Measurements from ENCODE around the gene RNF113B.

Gene RNF113B

DNA sequence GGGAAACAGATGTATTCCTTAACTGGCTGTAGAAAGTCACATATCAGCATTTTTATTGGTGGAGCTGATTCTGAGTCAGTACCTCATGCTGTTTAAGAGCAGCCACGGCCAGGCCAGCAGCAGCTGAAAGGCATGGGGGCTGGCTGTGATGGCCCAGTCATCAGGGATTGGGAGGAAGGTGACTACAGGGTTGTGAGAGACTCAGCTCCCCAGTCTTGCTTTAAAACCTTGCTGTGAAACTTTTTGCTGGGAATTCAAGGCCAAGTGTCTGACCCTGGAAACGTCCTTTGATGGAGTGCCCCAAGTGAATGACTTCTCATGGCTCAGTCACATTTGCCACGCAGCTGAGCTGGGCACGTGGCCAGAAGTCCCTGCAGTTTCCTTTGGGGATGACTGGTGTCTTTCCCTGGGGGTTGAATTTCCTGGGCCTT, 39.1 kb upstream of the RNF113B start:
- CTCF ChIA-PET, result interaction anchor here (0.7 to 1.6 kb wide), 3 partner anchors 11 to 183 kb away, joined by 3 to 4 read pairs (median 4); no protein-coding TSS in a partner anchor

DNA sequence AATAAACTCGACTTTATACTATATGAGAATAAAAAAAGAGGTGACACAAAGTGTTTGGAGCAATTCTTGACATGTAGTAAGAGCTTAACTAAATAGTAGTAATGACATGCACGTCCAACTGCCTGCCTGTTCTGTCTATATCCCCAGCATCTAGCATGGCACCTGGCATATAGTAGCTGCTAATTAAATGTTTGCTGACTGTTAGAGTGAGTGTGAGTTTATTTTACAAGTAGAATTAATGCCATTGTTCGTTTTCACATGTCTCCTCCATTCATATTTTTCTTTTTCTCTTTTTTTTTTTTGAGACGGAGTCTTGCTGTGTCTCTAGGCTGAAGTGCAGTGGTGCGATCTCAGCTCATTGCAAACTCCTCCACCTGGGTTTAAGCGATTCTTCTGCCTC, 38.4 kb upstream of the RNF113B start:
- ChIA-PET CTCF (interaction anchor here (0.7 to 1.6 kb wide), 3 partner anchors 11 to 182 kb away, joined by 3 to 4 read pairs (median 4); no protein-coding TSS in a partner anchor), POLR2A (interaction anchor here (0.8 kb wide), 1 partner anchor 413 kb away, joined by 3 read pairs; no protein-coding TSS in a partner anchor)
- TF ChIP-seq, protein P1, sequence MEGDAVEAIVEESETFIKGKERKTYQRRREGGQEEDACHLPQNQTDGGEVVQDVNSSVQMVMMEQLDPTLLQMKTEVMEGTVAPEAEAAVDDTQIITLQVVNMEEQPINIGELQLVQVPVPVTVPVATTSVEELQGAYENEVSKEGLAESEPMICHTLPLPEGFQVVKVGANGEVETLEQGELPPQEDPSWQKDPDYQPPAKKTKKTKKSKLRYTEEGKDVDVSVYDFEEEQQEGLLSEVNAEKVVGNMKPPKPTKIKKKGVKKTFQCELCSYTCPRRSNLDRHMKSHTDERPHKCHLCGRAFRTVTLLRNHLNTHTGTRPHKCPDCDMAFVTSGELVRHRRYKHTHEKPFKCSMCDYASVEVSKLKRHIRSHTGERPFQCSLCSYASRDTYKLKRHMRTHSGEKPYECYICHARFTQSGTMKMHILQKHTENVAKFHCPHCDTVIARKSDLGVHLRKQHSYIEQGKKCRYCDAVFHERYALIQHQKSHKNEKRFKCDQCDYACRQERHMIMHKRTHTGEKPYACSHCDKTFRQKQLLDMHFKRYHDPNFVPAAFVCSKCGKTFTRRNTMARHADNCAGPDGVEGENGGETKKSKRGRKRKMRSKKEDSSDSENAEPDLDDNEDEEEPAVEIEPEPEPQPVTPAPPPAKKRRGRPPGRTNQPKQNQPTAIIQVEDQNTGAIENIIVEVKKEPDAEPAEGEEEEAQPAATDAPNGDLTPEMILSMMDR (IDR thresholded peaks at IDR 0.05; ENCODE audit: insufficient read depth, low read length, missing control alignments), result no peak
- no peak overlapping the region for H3K4me3 ChIP-seq (ENCODE audit: low read depth, low read length)
- DNase-seq (ENCODE audit: low read depth, low spot score), result no peak

More for the DNA sequence above, 39.1 kb upstream of the RNF113B start:
- H3K4me3 ChIP-seq (ENCODE audit: low read depth, low read length), result no peak overlapping the region
- TF ChIP-seq, protein P1 (IDR thresholded peaks at IDR 0.05; ENCODE audit: insufficient read depth, low read length, missing control alignments), result no peak
- POLR2A ChIA-PET, result interaction anchor here (0.6 to 0.8 kb wide), 2 partner anchors 411 to 413 kb away, joined by 3 read pairs; no protein-coding TSS in a partner anchor
- DNase-seq (ENCODE audit: low read depth, low spot score), result no peak

DNA sequence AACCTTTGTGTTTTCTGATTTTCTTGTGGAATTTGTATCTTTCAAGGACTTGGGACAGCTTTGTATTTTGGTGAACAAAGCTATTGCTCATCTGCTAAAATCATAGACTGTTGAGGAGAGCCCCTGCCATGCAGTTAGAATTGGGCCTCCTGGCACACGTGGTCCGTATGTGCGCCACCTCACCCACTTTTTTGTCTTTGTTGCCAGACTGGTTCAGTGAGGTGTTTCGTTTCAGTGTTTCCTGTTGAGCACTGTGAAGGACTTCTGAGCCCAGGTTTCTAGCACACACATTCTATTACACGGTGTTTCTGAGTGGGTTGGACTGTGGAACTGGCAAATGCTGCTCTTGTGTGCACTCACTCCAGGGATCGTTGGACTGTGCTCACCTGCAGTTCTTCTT, 37.6 kb upstream of the RNF113B start:
- no peak overlapping the region for H3K4me3 ChIP-seq (ENCODE audit: low read depth, low read length)
- DNase-seq (ENCODE audit: low read depth, low spot score), result no peak
- ChIA-PET POLR2A (interaction anchor here (0.6 kb wide), 1 partner anchor 65 kb away, joined by 3 read pairs; no protein-coding TSS in a partner anchor), CTCF (interaction anchor here (1.6 kb wide), 1 partner anchor 12 kb away, joined by 4 read pairs; no protein-coding TSS in a partner anchor)
- TF ChIP-seq, protein P1 (IDR thresholded peaks at IDR 0.05; ENCODE audit: insufficient read depth, low read length, missing control alignments), result no peak

DNA sequence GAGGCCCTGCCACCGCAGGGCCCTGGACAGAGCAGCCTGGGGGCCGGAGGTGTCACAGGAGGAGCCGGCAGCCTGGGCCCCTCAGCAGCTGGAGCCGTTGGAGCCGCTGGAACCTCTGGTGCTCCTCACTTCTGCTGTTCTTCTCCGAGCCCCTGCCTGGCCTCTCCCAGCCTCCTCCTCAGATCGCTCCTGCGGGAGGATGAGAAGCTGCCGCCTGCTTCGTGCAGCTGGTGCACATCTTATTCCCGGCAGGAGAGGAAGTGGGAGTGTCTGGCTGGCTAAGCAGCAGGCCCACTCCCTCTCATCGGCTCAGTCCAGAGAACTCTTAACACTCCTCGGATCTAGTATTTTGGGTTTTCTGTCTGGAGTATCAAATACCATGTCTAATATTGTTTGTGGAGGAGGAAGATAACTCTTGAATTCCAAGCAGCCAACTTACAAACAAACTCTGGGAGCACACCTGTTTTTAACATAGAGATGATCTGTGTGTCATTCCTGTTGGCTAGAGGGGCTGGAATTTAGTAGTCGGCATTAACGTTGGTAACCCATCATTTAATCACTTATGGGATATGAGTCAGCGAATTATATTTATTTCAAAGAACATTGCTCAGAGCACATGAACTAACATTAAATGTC, 37.1 kb upstream of the RNF113B start:
- DNase-seq (ENCODE audit: low read depth, low spot score), result no peak
- no peak overlapping the region for H3K4me3 ChIP-seq (ENCODE audit: low read depth, low read length)
- TF ChIP-seq, protein P1 (IDR thresholded peaks at IDR 0.05; ENCODE audit: insufficient read depth, low read length, missing control alignments), result no peak
- POLR2A ChIA-PET, result interaction anchor here (0.6 kb wide), 1 partner anchor 65 kb away, joined by 3 read pairs; no protein-coding TSS in a partner anchor
- CTCF ChIA-PET, result no interaction called here

DNA sequence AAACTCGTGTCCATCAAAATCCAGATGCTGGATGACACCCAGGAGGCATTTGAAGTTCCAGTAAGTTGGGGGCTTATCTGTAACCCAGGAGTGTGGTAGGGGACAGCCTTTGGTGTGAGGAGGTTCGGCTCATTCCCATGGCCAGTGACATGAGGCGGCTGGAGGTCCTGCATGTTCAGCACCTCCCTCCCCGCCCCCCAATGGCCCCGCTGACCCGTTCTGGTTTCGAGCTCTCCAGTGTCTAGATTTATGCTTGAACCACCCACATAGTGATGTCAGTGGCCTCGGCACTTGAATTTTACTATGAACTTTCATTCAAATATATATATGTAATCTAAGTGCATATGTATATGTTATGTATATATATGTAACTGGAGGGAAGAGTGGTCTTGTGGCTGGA, 36.3 kb upstream of the RNF113B start:
- CTCF ChIA-PET, result no interaction called here
- no peak overlapping the region for H3K4me3 ChIP-seq (ENCODE audit: low read depth, low read length)
- TF ChIP-seq, protein P1 (IDR thresholded peaks at IDR 0.05; ENCODE audit: insufficient read depth, low read length, missing control alignments), result no peak
- no peak for DNase-seq (ENCODE audit: low read depth, low spot score)
- POLR2A ChIA-PET, result no interaction called here

DNA sequence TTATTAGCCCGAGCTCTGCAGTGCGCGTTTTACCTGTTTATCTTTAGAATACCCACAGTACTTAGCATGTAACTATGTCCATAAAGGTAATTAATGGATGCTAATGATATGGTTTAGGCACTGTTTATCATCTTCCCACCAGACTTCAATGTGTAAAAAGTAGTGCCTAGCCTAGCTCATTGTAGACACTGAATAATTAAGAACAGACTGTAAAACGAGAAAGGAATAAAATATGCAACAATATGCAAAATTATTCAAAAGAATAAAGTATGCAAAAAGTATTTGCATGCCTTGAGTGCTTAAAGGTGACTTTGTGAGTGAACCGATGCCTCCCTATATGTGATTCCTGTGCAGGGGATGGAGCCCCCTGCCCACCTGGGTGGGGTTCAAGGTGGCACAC, 35.7 kb upstream of the RNF113B start:
- CTCF ChIA-PET, result no interaction called here
- POLR2A ChIA-PET, result no interaction called here
- H3K4me3 ChIP-seq (ENCODE audit: low read depth, low read length), result no peak overlapping the region
- TF ChIP-seq, protein P1 (IDR thresholded peaks at IDR 0.05; ENCODE audit: insufficient read depth, low read length, missing control alignments), result no peak
- DNase-seq (ENCODE audit: low read depth, low spot score), result no peak

All from AG04449 (cell line).